Caco-2 (cell line): ENCODE measurements around the gene WDR75. TPM values are rescaled to one million over a fixed set of nuclear protein-coding genes. Genes with fewer than 3 reads are reported as not detected.
"Not testable (repeated sequence)": the region's sequence is repeated elsewhere in the genome, so short reads cannot be mapped to it uniquely, and the experiment has no call there.

Experiments
- BruUV-seq: library from RNA; stranded (reverse); fragments of 400-500 nt; replicated peaks from 2 replicates; lab custom pipeline; 2021; lab: Mats Ljungman, UMichigan
- CTCF ChIA-PET: fragments of 300-600 bp; sonication (Branson Sonifier 250); formaldehyde crosslinking; loops from one replicate; lab custom pipeline; 2022; ENCODE audit warnings: antibody characterized with exemption; lab: Charles Lee
- POLR2A ChIA-PET: fragments of 300-600 bp; sonication (Branson Sonifier 250); formaldehyde crosslinking; loops from one replicate; lab custom pipeline; 2022; ENCODE audit warnings: antibody characterized with exemption; lab: Charles Lee
- DNase-seq, 2 experiments: peaks; one replicate each; pipeline versions ENCODE4 v3.0.0 to v3.0.0-alpha.2; 2020 to 2022
- H3K27me3 ChIP-seq: replicated peaks from 2 replicates; pipeline ENCODE4 v1.6.0; 2011; ENCODE audit warnings: low read length; ENCODE audit not compliant: control insufficient read depth, insufficient read depth
- H3K36me3 ChIP-seq: 2 replicates; pipeline ENCODE4 v1.5.1; 2011; ENCODE audit warnings: low read length; ENCODE audit not compliant: control insufficient read depth, insufficient read depth
- H3K4me1 ChIP-seq: fragments of 250-450 bp; sonication (Bioruptor Pico); 2 replicates; pipeline ENCODE4 v1.5.1; 2020; ENCODE audit warnings: mild to moderate bottlenecking
- H3K4me3 ChIP-seq: 2 replicates; pipeline ENCODE4 v1.5.1; 2011; ENCODE audit warnings: low read depth, mild to moderate bottlenecking, control low read depth, low read length
- H3K9me3 ChIP-seq: fragments of 250-450 bp; sonication (Bioruptor Pico); 2 replicates; pipeline ENCODE4 v1.5.1; 2020; ENCODE audit warnings: mild to moderate bottlenecking, moderate library complexity
- H3K27ac Mint-ChIP-seq: one replicate; pipeline ENCODE4 v1.8.0; 2022; ENCODE audit warnings: mixed read lengths; ENCODE audit not compliant: unreplicated experiment
- H3K27me3 Mint-ChIP-seq: one replicate; pipeline ENCODE4 v1.8.0; 2022; ENCODE audit warnings: mixed read lengths; ENCODE audit not compliant: insufficient read depth, unreplicated experiment
- H3K36me3 Mint-ChIP-seq: one replicate; pipeline ENCODE4 v1.8.0; 2022; ENCODE audit warnings: mild to moderate bottlenecking, mixed read lengths; ENCODE audit not compliant: insufficient read depth, unreplicated experiment
- H3K4me1 Mint-ChIP-seq: one replicate; pipeline ENCODE4 v1.8.0; 2022; ENCODE audit warnings: low read depth, mixed read lengths; ENCODE audit not compliant: unreplicated experiment
- H3K4me3 Mint-ChIP-seq: one replicate; pipeline ENCODE4 v1.8.0; 2022; ENCODE audit warnings: mild to moderate bottlenecking, moderate library complexity, mixed read lengths; ENCODE audit not compliant: unreplicated experiment
- H3K9me3 Mint-ChIP-seq: one replicate; pipeline ENCODE4 v1.8.0; 2022; ENCODE audit warnings: mixed read lengths; ENCODE audit not compliant: unreplicated experiment
- intact Hi-C: fragments of 100-400 bp; cut with micrococcal nuclease; formaldehyde crosslinking; loops from one replicate; pipeline ENCODE4 v1.10.0; 2022; ENCODE audit not compliant: unreplicated experiment
- total RNA-seq: library from RNA; stranded (reverse); gene quantifications from 2 replicates; pipeline ENCODE4 v1.2.3, GENCODE V29; 2022
- TF ChIP-seq, protein P1 (sequence below), 2 experiments: fragments of 200-600 bp in 1 of 2; IDR thresholded peaks; 1 replicate in 1 of 2; 2 replicates in 1 of 2; pipeline versions ENCODE4 v1.5.1 to v1.8.0; 2011 to 2022; ENCODE audit warnings: antibody characterized with exemption in 1 of 2, control low read depth in 1 of 2, inconsistent platforms in 1 of 2, low read depth in 1 of 2, low read length in 1 of 2, mild to moderate bottlenecking in 1 of 2, moderate library complexity in 1 of 2; ENCODE audit not compliant: insufficient read depth in 1 of 2, severe bottlenecking in 1 of 2, unreplicated experiment in 1 of 2

Gene WDR75
- total RNA-seq, 1 experiment from 2014 or later, result 50.2 TPM

DNA sequence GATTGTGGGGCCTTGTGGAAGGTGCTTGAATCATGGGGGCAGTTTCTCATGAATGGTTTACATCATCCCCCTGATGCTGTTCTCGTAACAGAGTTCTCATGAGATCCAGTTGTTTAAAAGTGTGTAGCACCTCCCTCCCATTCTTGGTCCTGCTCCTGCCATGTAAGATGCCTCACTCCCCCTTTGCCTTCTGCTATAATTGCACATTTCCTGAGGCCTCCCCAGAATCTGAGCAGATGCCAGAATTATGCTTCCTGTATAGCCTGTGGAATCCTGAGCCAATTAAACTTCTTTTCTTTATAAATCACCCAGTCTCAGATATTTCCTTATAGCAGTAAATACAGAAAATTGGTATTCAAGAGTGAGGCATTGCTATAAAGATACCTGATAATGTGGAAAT is 15.6 kb upstream of the WDR75 start:
- H3K27me3 Mint-ChIP-seq, result no peaks in the 10 kb centered on the region
- no TSS peak for BruUV-seq
- Histone ChIP-seq H3K36me3 (no peaks in the 10 kb centered on the region), H3K4me1 (peaks cover 10% of the 10 kb centered on the region), H3K27me3 (no peaks in the 10 kb centered on the region), H3K9me3 (no peaks in the 10 kb centered on the region; the same call in 1 of the 2 replicates), H3K4me3 (no peak overlapping the region)
- no peaks in the 10 kb centered on the region for H3K9me3 Mint-ChIP-seq
- no peak overlapping the region for H3K27ac Mint-ChIP-seq
- intact Hi-C loops, result no loop called here
- H3K4me3 Mint-ChIP-seq, result no peak overlapping the region
- DNase-seq, result no peak
- H3K4me1 Mint-ChIP-seq, result peaks cover 6% of the 10 kb centered on the region
- no peaks in the 10 kb centered on the region for H3K36me3 Mint-ChIP-seq
- TF ChIP-seq, protein P1, sequence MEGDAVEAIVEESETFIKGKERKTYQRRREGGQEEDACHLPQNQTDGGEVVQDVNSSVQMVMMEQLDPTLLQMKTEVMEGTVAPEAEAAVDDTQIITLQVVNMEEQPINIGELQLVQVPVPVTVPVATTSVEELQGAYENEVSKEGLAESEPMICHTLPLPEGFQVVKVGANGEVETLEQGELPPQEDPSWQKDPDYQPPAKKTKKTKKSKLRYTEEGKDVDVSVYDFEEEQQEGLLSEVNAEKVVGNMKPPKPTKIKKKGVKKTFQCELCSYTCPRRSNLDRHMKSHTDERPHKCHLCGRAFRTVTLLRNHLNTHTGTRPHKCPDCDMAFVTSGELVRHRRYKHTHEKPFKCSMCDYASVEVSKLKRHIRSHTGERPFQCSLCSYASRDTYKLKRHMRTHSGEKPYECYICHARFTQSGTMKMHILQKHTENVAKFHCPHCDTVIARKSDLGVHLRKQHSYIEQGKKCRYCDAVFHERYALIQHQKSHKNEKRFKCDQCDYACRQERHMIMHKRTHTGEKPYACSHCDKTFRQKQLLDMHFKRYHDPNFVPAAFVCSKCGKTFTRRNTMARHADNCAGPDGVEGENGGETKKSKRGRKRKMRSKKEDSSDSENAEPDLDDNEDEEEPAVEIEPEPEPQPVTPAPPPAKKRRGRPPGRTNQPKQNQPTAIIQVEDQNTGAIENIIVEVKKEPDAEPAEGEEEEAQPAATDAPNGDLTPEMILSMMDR (IDR thresholded peaks at IDR 0.05; ENCODE audit: insufficient read depth in 1 of 2, low read depth in 1 of 2, low read length in 1 of 2, severe bottlenecking in 1 of 2, unreplicated experiment in 1 of 2), result no peak
- CTCF ChIA-PET, result no interaction called here
- POLR2A ChIA-PET, result no interaction called here

DNA sequence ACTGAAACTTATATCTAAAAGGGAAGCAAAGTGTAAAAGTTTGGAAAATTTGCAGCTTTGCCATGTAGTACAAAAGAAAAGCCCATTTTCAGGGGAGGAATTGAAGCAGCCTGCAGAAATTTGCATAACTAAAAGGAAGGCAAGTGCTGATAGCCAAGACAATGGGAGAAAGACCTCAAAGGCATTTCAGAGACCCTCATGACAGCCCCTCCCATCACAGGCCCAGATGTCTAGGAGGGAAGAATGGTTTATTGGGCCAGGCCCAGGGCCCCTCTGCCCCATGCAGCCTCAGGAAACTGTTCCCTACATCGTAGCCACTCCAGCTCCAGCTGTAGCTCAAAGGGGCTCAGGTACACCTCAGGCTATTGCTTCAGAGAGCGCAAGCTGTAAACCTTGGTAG is 14.4 kb upstream of the WDR75 start:
- Mint-ChIP-seq H3K9me3 (no peaks in the 10 kb centered on the region), H3K36me3 (no peaks in the 10 kb centered on the region), H3K27ac (no peak overlapping the region), H3K27me3 (no peaks in the 10 kb centered on the region), H3K4me1 (peaks cover 6% of the 10 kb centered on the region), H3K4me3 (no peak overlapping the region)
- H3K9me3 ChIP-seq, result no peaks in the 10 kb centered on the region; the same call in 1 of the 2 replicates
- intact Hi-C loops, result no loop called here
- H3K4me1 ChIP-seq, result peaks cover 10% of the 10 kb centered on the region
- no TSS peak for BruUV-seq
- no peaks in the 10 kb centered on the region for H3K27me3 ChIP-seq
- H3K4me3 ChIP-seq, result no peak overlapping the region
- ChIA-PET CTCF (no interaction called here), POLR2A (no interaction called here)
- DNase-seq, result no peak
- TF ChIP-seq, protein P1 (IDR thresholded peaks at IDR 0.05; ENCODE audit: insufficient read depth in 1 of 2, low read depth in 1 of 2, low read length in 1 of 2, severe bottlenecking in 1 of 2, unreplicated experiment in 1 of 2), result no peak
- H3K36me3 ChIP-seq, result no peaks in the 10 kb centered on the region

DNA sequence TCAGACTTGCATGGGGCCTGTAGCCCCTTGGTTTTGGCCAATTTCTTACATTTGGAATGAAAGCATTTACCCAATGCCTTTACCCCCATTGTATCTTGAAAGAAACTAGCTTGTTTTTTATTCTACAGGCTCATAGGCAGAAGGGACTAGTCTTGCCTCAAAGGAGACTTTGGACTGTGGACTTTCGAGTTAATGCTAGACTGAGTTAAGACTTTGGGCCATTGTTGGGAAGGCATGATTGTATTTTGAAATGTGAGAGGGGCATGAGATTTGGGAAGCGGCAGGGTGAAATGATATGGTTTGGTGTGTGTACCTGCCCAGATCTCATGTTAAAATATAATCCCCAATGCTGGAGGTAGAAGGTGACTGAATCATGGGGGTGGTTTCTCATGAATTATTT is 13.4 kb upstream of the WDR75 start:
- Mint-ChIP-seq H3K27ac (no peak overlapping the region), H3K4me1 (peaks cover 6% of the 10 kb centered on the region), H3K36me3 (no peaks in the 10 kb centered on the region), H3K4me3 (no peak overlapping the region), H3K9me3 (no peaks in the 10 kb centered on the region), H3K27me3 (no peaks in the 10 kb centered on the region)
- no peaks in the 10 kb centered on the region for H3K36me3 ChIP-seq
- POLR2A ChIA-PET, result no interaction called here
- DNase-seq, result no peak
- no peaks in the 10 kb centered on the region for H3K27me3 ChIP-seq
- no peaks in the 10 kb centered on the region; the same call in 1 of the 2 replicates for H3K9me3 ChIP-seq
- TF ChIP-seq, protein P1 (IDR thresholded peaks at IDR 0.05; ENCODE audit: insufficient read depth in 1 of 2, low read depth in 1 of 2, low read length in 1 of 2, severe bottlenecking in 1 of 2, unreplicated experiment in 1 of 2), result no peak
- CTCF ChIA-PET, result interaction anchor here (0.6 kb wide), 1 partner anchor 285 kb away, joined by 3 read pairs; no protein-coding TSS in a partner anchor
- H3K4me3 ChIP-seq, result no peak overlapping the region
- intact Hi-C loops, result no loop called here
- no TSS peak for BruUV-seq
- peaks cover 10% of the 10 kb centered on the region for H3K4me1 ChIP-seq

DNA sequence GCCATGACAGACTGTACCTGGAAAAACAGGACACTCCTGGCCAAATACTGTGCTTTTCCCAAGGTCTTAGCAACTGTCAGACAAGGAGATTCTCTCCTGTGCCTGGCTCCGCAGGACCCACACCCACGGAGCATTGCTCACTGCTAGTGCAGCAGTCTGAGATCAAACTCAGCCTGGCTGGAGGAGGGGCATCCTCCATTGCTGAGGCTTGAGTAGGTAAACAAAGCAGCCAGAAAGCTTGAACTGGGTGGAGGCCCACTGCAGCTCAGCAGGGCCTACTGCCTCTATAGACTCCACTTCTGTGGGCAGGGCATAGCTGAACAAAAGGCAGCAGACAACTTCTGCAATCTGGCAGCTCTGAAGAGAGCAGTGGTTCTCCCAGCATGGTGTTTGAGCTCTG is 10.8 kb upstream of the WDR75 start:
- H3K27ac Mint-ChIP-seq, H3K36me3 ChIP-seq, H3K27me3 ChIP-seq, H3K9me3 Mint-ChIP-seq, DNase-seq, CTCF ChIA-PET, H3K27me3 Mint-ChIP-seq, H3K9me3 ChIP-seq, H3K4me3 ChIP-seq, H3K4me3 Mint-ChIP-seq, intact Hi-C loops, POLR2A ChIA-PET, BruUV-seq, H3K4me1 Mint-ChIP-seq, H3K36me3 Mint-ChIP-seq: not testable (repeated sequence)
- peaks cover 10% of the 10 kb centered on the region for H3K4me1 ChIP-seq

DNA sequence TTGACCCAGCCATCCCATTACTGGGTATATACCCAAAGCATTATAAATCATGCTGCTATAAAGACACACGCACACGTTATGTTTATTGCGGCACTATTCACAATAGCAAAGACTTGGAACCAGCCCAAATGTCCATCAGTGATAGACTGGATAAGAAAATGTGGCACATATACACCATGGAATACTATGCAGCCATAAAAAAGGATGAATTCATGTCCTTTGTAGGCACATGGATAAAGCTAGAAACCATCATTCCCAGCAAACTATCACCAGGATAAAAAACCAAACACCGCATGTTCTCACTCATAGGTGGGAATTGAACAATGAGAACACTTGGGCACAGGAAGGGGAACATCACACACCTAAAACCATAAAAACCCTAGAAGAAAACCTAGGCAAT is 5.5 kb upstream of the WDR75 start:
- H3K27me3 Mint-ChIP-seq, DNase-seq, H3K36me3 Mint-ChIP-seq, POLR2A ChIA-PET, intact Hi-C loops, H3K9me3 Mint-ChIP-seq, H3K27me3 ChIP-seq, H3K4me3 ChIP-seq, H3K36me3 ChIP-seq, BruUV-seq, CTCF ChIA-PET, H3K4me1 ChIP-seq, H3K4me1 Mint-ChIP-seq, H3K9me3 ChIP-seq, H3K4me3 Mint-ChIP-seq, H3K27ac Mint-ChIP-seq: not testable (repeated sequence)
